GM23338 (cell line): ENCODE data around the gene SARDH. TPM values are rescaled to one million over a fixed set of nuclear protein-coding genes. Genes with fewer than 3 reads are reported as not detected.

Experiments
- ATAC-seq: fragments of 200-7000 bp; cut with Tn5 transposase; 3 replicates; pipeline ENCODE4 v1.9.1; 2020
- DNase-seq: peaks from one replicate; pipeline ENCODE4 v3.0.0-alpha.2; 2015; ENCODE audit warnings: low spot score
- H2AFZ ChIP-seq: fragments of 200-600 bp; sonication (generic); 2 replicates; pipeline ENCODE4 v1.8.0; 2016; ENCODE audit warnings: antibody characterized with exemption, mild to moderate bottlenecking, moderate library complexity
- H3F3A ChIP-seq: fragments of 200-600 bp; sonication (generic); replicated peaks from 2 replicates; pipeline ENCODE4 v1.8.0; 2017; ENCODE audit warnings: antibody characterized with exemption, mixed run types, low read depth
- H3K27ac ChIP-seq: fragments of 200-600 bp; sonication (generic); 2 replicates; pipeline ENCODE4 v1.6.1; 2016; ENCODE audit warnings: low read depth
- H3K27me3 ChIP-seq: fragments of 200-600 bp; sonication (generic); 2 replicates; pipeline ENCODE4 v1.8.0; 2016; ENCODE audit warnings: mild to moderate bottlenecking, mixed run types, moderate library complexity; ENCODE audit not compliant: insufficient read depth
- H3K36me3 ChIP-seq: fragments of 200-600 bp; sonication (generic); 2 replicates; pipeline ENCODE4 v1.8.0; 2016; ENCODE audit warnings: mild to moderate bottlenecking; ENCODE audit not compliant: insufficient read depth
- H3K4me1 ChIP-seq: fragments of 200-600 bp; sonication (generic); 2 replicates; pipeline ENCODE4 v1.8.0; 2016; ENCODE audit warnings: mild to moderate bottlenecking, moderate library complexity; ENCODE audit not compliant: insufficient read depth
- H3K4me2 ChIP-seq: fragments of 200-600 bp; sonication (generic); 2 replicates; pipeline ENCODE4 v1.7.1; 2017; ENCODE audit warnings: mixed run types
- H3K4me3 ChIP-seq: fragments of 200-600 bp; sonication (generic); 2 replicates; pipeline ENCODE4 v1.6.1; 2016; ENCODE audit warnings: mixed run types
- H3K79me2 ChIP-seq: fragments of 200-600 bp; sonication (generic); replicated peaks from 2 replicates; pipeline ENCODE4 v1.8.0; 2017; ENCODE audit warnings: mild to moderate bottlenecking; ENCODE audit not compliant: insufficient read depth
- H3K9me2 ChIP-seq: fragments of 200-600 bp; sonication (generic); 2 replicates; pipeline ENCODE4 v1.8.0; 2017; ENCODE audit not compliant: insufficient read depth
- H4K20me1 ChIP-seq: fragments of 200-600 bp; sonication (generic); replicated peaks from 2 replicates; pipeline ENCODE4 v1.8.0; 2017; ENCODE audit warnings: mild to moderate bottlenecking; ENCODE audit not compliant: insufficient read depth
- H3K27ac Mint-ChIP-seq: 2 replicates; pipeline ENCODE4 v1.8.0; 2020; ENCODE audit warnings: inconsistent platforms, mild to moderate bottlenecking, moderate library complexity, mixed read lengths
- H3K27me3 Mint-ChIP-seq: 3 replicates; pipeline ENCODE4 v1.8.0; 2022; ENCODE audit warnings: low read depth, mild to moderate bottlenecking, moderate library complexity, mixed read lengths, inconsistent platforms; ENCODE audit not compliant: insufficient read depth, poor library complexity
- H3K36me3 Mint-ChIP-seq: 3 replicates; pipeline ENCODE4 v1.8.0; 2021; ENCODE audit warnings: low read depth, mild to moderate bottlenecking, inconsistent platforms, moderate library complexity, mixed read lengths
- H3K4me1 Mint-ChIP-seq: 3 replicates; pipeline ENCODE4 v1.8.0; 2020; ENCODE audit warnings: mild to moderate bottlenecking, inconsistent platforms, mixed read lengths
- H3K4me3 Mint-ChIP-seq: 3 replicates; pipeline ENCODE4 v1.8.0; 2021; ENCODE audit warnings: moderate library complexity, mild to moderate bottlenecking, inconsistent platforms, mixed read lengths
- H3K9me3 Mint-ChIP-seq: 3 replicates; pipeline ENCODE4 v1.8.0; 2020; ENCODE audit warnings: moderate library complexity, mild to moderate bottlenecking, inconsistent platforms, mixed read lengths
- CREB1 ChIP-seq: fragments of 250-450 bp; sonication (Bioruptor Pico); IDR thresholded peaks from 2 replicates; pipeline ENCODE4 v1.5.0; 2020; ENCODE audit warnings: low read depth, mild to moderate bottlenecking, moderate library complexity
- CTCF ChIP-seq, 2 experiments: fragments of 200-600 bp in 1 of 2; sonication (generic) in 1 of 2; conservative IDR thresholded peaks; 2 replicates each; pipeline versions ENCODE4 v1.5.1 to v1.6.1; 2016 to 2017; ENCODE audit warnings: antibody characterized with exemption in 2 of 2, low read depth in 2 of 2, mild to moderate bottlenecking in 2 of 2, moderate library complexity in 1 of 2
- EZH2 ChIP-seq: fragments of 200-600 bp; sonication (generic); IDR thresholded peaks from one replicate; pipeline ENCODE4 v1.8.0; 2017; ENCODE audit warnings: antibody characterized with exemption, mild to moderate bottlenecking, low read depth; ENCODE audit not compliant: unreplicated experiment
- EZH2phosphoT487 ChIP-seq: fragments of 200-600 bp; sonication (generic); IDR thresholded peaks from one replicate; pipeline ENCODE4 v1.8.1; 2018; ENCODE audit warnings: antibody characterized with exemption; ENCODE audit not compliant: unreplicated experiment
- JUNB ChIP-seq: IDR thresholded peaks from one replicate; pipeline ENCODE4 v1.6.1; 2016; ENCODE audit warnings: antibody characterized with exemption; ENCODE audit not compliant: unreplicated experiment
- NANOG ChIP-seq: IDR thresholded peaks from 2 replicates; pipeline ENCODE4 v1.6.1; 2016; ENCODE audit warnings: antibody characterized with exemption, borderline replicate concordance
- POLR2AphosphoS5 ChIP-seq: IDR thresholded peaks from 2 replicates; pipeline ENCODE4 v1.6.1; 2016; ENCODE audit warnings: antibody characterized with exemption, low read depth
- ZNF462 ChIP-seq: fragments of 250-450 bp; sonication (Bioruptor Pico); IDR thresholded peaks from 2 replicates; pipeline ENCODE4 v1.5.0; 2020; ENCODE audit warnings: mild to moderate bottlenecking, moderate library complexity
- polyA plus RNA-seq: library from polyadenylated mRNA; unstranded; fragments of >200 nt; fragmentation: Nextera tagmentation; extraction: Ambion mirVana; gene quantifications from 2 replicates; pipeline ENCODE4 v1.2.1, GENCODE V29; 2016
- total RNA-seq: library from RNA; depleted of rRNA; stranded (reverse); fragments of >200 nt; shearing (Covaris generic); gene quantifications from 2 replicates; pipeline ENCODE4 v1.2.3, GENCODE V29; 2014
- TF ChIP-seq, protein P1 (sequence below): IDR thresholded peaks from one replicate; pipeline ENCODE4 v1.6.1; 2018; ENCODE audit warnings: antibody characterized with exemption; ENCODE audit not compliant: unreplicated experiment

SARDH gene
- total and polyA plus RNA-seq, 2 experiments from 2014 or later, result 2.8 to 10.4 TPM

- TF ChIP-seq, protein P1, sequence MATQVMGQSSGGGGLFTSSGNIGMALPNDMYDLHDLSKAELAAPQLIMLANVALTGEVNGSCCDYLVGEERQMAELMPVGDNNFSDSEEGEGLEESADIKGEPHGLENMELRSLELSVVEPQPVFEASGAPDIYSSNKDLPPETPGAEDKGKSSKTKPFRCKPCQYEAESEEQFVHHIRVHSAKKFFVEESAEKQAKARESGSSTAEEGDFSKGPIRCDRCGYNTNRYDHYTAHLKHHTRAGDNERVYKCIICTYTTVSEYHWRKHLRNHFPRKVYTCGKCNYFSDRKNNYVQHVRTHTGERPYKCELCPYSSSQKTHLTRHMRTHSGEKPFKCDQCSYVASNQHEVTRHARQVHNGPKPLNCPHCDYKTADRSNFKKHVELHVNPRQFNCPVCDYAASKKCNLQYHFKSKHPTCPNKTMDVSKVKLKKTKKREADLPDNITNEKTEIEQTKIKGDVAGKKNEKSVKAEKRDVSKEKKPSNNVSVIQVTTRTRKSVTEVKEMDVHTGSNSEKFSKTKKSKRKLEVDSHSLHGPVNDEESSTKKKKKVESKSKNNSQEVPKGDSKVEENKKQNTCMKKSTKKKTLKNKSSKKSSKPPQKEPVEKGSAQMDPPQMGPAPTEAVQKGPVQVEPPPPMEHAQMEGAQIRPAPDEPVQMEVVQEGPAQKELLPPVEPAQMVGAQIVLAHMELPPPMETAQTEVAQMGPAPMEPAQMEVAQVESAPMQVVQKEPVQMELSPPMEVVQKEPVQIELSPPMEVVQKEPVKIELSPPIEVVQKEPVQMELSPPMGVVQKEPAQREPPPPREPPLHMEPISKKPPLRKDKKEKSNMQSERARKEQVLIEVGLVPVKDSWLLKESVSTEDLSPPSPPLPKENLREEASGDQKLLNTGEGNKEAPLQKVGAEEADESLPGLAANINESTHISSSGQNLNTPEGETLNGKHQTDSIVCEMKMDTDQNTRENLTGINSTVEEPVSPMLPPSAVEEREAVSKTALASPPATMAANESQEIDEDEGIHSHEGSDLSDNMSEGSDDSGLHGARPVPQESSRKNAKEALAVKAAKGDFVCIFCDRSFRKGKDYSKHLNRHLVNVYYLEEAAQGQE, result no peak
- no peak for TF ChIP-seq CTCF (conservative IDR thresholded peaks at IDR 0.05; ENCODE audit: low read depth in 2 of 2)
Observed at GRCh38 chr9:133635098-133635497, 103.1 kb downstream of the SARDH start (continued).

GRCh38 chr9:133634081-133634691, 104.0 kb downstream of the SARDH start:
- Histone ChIP-seq H3K36me3 (no peaks in the 10 kb centered on the region), H2AFZ (0 out of 2 replicates have a peak overlapping the region, but pooled peaks have one; percentile 66), H3K79me2 (no peaks in the 10 kb centered on the region), H3K4me3 (no peak overlapping the region), H3K9me2 (no peaks in the 10 kb centered on the region), H4K20me1 (no peaks in the 10 kb centered on the region), H3K4me1 (peaks cover 19% of the 10 kb centered on the region), H3K4me2 (0 out of 2 replicates have a peak overlapping the region, but pooled peaks have one; percentile 12), H3K27me3 (no peaks in the 10 kb centered on the region), H3F3A (no peaks in the 10 kb centered on the region), H3K27ac (peak overlapping the region; percentile 50; the same call in 1 of the 2 replicates)
- H3K4me1 Mint-ChIP-seq, result peaks cover 49% of the 10 kb centered on the region
- DNase-seq (peak; percentile 53), ATAC-seq (peak; percentile 22)
- no peaks in the 10 kb centered on the region; the same call in 2 of the 3 replicates for H3K36me3 Mint-ChIP-seq
- no peak overlapping the region for H3K27ac Mint-ChIP-seq
- H3K4me3 Mint-ChIP-seq, result no peak overlapping the region
- no peaks in the 10 kb centered on the region for H3K9me3 Mint-ChIP-seq
- peaks cover 19% of the 10 kb centered on the region for H3K27me3 Mint-ChIP-seq
- TF ChIP-seq, protein P1, result no peak
- no peak for TF ChIP-seq ZNF462 (CRISPR knock-in tag)
- TF ChIP-seq POLR2AphosphoS5, result no peak
- TF ChIP-seq JUNB, result no peak
- TF ChIP-seq EZH2phosphoT487, result no peak
- no peak for TF ChIP-seq CREB1 (CRISPR knock-in tag)
- TF ChIP-seq NANOG, result no peak
- TF ChIP-seq EZH2, result no peak
